ENCODE results near the gene CRELD2. TPM values are rescaled to one million over a fixed set of nuclear protein-coding genes. Genes with fewer than 3 reads are reported as not detected.

The CRELD2 gene
- total RNA-seq, 1 donor from 2014 or later = 17.5 TPM

DNA sequence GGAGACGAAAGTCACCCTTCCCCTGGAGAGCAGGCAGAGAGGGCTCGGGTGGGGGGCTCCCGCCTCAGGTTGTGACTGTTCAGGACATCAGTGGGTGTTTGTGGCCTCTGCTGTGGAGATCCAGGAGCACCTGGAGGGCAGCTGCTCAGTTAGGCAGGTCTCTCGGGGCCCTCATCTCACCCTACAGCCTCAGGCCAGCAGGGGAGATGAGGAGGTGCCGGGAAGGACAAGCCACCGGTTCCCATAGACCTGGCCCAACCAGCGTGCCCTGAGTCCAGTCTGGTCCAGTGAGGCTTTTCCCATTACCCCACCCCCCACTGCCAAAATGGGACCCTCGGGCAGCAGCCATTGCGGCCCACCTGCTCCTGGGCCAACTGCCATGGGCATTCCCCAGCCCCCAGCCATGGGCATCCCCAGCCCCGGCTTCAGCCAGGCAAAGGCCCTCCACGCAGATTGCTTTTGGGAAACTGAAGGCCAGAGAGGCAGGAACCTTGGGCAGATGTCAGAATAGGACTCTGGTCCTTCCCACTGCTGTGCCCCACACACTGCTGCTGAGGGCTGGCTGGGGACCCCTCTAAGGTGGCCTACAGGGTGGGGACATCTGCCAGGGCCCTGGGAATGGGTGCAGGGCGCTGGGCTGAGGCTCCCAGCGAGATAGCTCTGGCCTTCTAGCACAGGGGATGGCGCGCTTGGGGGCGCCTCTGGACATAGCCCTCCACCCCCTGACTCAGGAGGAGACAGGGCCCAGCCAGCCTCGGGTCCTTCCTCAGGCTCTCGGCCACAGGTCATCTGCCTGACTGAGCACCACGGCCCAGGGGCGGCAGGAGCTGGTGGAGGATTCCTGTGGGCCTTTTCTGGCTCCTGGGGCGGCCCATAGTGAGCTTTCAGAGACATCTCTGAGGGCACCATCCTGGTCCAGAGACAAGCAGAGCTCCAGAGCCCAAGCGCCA, 46.9 kb downstream of the CRELD2 start:
- FAIRE-seq (no peak), DNase-seq (ENCODE audit: low spot score in 2 of 2) (no peak)

DNA sequence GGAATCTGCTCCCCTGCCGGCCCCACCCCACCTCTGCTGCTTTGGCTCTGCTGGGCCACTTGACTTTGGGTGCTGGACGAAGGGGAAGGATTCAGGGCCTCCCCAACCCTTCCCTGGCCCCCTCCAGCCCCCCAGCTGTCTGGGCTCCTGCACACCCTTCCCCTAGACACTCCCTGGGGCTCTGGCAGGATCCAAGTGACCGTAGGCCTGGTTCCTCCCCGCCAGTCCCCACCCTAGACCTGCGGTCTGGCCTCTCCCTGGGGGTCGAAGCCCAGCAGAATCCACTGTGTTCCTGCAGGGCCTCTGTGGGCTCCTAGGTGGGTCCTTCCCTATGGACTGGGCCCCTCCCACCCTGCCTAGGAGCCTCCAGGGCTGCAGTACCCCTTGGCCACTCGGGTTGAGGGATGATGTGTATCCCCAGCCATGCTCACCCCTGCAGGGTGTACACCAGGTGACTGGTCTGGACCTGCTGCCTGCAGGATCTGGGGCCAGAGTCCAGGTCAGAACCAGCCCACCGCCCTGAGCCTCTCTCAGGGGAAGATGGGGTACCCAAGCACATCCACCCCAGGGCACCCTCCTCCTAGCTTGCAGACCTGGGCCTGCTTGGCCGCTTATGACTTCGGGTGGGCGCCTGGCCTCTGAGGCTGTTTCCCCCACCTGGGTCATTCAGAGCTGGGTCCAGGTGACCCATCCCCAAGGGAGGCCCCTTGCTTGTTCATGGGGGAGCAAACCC, 47.8 kb downstream of the CRELD2 start:
- no peak for DNase-seq (ENCODE audit: low spot score in 2 of 2)
- no peak for FAIRE-seq

DNA sequence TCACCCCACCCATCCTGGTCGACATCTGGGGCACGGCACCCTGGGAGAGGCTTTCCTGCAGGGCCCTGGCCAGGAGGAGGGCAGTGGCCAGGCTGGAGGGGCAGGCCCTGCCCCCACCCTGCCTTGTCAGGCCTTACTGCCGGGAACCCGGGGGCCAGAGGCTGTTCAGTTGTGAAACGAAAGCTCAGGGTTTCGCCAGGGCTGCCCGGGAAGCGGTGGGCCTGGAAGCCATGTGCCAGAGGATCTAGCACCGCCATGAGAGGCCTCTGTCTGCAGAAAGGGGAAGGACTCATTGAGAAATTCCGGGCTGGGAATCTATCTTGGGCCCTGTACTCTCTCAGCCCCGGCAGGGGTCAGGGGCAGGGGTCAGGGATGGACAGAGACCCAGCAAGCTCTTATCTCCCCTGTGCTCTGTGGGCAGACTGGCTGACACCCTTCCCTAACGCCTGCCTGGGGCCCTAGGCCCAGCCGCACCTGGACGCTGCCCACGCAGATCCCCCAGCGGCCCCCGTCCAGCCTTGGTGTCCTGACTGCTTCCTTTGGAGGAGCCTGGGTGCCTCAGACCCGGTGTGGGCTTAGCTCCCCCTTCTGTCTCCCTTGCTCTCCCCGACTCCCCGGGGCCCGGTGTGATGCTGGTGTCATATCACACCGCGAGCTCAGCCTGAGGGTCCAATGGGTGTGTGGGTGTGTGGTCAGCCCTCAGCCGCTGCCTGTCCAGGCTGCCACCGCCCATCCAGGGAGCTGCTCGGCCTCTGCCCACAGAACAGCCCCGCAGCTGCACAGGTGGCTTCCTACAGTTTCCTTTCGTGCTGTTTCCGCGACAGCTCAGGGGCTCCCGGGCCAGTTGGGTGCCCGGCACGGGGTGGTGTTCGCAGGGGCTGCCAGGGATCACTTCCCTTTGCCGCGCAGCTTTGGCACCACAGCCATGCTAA, 48.6 kb downstream of the CRELD2 start:
- no peak for FAIRE-seq
- DNase-seq (ENCODE audit: low spot score in 2 of 2) = no peak

DNA sequence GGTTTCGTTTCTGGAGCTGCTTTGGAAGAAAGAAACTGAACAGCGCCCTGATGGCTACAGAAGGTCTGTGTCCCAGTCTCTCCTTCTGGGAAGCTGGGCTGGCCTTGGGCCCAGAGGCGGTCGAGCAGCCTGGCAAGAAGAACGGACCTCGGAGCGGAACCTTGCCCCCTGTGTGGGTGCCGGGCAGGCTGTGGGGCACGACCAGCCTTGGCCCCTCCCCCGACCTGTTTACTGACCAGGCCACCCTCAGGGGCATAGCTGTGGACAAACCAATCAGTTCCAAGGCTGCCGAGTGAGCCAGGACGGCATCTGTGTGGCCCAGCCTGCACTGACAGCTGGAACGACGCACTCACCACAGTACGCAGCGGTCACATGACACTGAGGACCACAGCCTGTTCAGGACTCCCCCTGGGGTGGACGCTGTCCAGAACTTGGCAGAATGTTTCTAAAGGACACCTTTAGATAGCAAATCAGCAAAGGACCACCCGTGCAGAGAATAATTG, 49.3 kb downstream of the CRELD2 start:
- FAIRE-seq (no peak), DNase-seq (ENCODE audit: low spot score in 2 of 2) (no peak)

- DNase-seq (ENCODE audit: low spot score in 2 of 2) (no peak), FAIRE-seq (no peak)
Measured at GRCh38 chr22:49968313-49968830, 49.9 kb downstream of the CRELD2 start.

GRCh38 chr22:49968831-49969661, 50.6 kb downstream of the CRELD2 start:
- DNase-seq (ENCODE audit: low spot score in 2 of 2) = no peak
- no peak for FAIRE-seq

DNA sequence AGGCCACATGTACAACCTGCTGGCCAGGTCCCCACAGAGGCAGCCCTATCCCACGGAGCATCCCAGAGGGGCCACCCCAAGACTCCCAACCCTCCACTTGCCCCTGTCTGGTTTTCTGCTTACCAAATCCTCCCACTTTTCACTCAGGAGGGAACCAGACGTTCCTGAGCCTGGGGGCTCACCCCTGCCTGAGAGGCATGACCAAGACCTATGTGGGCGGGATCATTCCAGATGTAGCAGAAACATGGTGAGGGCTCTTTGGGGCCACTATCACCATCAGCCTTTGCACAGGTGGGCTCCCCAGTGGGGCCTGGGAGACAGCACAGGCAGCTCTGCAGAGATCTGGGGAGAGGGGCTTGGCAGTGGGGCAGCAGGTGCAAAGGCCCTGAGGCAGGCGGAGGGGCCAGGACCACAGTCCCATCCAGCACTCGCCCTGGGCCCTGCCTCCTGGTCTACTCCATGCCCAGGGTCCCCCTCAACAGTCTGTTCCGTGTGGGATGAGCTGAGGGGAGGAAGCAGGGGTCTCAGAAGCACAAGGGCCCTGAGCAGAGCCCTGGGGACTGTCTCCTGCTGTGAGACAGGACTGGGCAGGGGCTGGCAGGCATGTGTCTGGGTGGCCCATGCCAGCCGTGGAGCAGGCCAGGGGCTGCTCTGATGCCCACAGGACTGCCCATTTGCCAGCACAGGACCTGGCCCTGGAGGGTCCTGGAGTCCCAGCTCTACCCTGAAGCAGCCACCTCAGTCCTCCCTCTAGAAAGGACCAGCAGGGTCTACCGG, 51.5 kb downstream of the CRELD2 start:
- DNase-seq (ENCODE audit: low spot score in 2 of 2) = no peak
- FAIRE-seq = no peak

GRCh38 chr22:49970528-49971231, 52.2 kb downstream of the CRELD2 start:
- FAIRE-seq (no peak), DNase-seq (ENCODE audit: low spot score in 2 of 2) (peak; percentile 86 to 94)

DNA sequence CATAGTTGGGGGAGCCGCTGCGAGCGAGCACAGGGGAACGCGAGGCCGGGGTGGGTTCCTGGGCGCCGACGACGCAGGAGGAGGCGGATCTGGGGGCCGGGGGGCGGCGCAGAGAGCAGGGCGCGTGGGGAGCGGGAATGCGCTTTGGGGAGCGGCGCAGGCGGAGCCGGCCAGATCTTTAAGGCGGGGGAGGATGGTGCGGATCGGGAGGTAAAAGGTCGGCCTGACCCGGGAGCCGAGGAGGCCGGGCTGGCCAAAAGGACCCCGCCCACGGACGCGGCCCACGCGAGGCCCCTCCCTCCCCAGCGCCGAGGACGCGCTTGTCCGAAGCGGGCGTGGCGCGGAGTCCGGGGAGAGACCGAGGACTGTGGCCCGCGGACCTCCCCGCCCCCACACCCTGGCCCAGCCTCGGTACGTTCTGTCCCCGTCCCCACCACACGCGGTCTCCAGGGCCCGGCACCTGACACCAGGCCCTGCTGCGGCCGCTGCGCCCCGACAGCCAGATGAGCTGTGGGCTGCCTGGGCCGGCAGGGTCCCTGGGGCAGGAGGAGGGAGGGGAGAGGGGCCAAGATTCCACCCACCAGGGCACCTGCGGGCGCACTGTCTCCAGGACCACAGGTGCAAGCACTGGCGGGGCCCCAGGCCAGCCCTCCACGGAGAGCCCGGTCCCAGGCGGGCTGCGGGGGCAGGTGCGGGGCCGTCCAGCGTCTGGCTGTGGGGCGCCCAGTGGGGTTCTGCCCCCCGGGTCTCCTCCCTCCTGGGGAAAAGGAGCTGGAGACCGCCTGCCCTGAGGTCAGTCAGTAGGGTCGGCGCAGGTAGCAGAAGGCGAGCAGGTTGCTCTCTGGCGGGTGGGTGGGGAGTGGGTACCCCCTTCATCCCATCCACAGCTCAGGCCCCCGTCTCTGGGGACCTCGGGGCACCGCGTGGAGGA, 53.1 kb downstream of the CRELD2 start:
- DNase-seq (ENCODE audit: low spot score in 2 of 2) (peak; percentile 69 to 77), FAIRE-seq (no peak)

DNA sequence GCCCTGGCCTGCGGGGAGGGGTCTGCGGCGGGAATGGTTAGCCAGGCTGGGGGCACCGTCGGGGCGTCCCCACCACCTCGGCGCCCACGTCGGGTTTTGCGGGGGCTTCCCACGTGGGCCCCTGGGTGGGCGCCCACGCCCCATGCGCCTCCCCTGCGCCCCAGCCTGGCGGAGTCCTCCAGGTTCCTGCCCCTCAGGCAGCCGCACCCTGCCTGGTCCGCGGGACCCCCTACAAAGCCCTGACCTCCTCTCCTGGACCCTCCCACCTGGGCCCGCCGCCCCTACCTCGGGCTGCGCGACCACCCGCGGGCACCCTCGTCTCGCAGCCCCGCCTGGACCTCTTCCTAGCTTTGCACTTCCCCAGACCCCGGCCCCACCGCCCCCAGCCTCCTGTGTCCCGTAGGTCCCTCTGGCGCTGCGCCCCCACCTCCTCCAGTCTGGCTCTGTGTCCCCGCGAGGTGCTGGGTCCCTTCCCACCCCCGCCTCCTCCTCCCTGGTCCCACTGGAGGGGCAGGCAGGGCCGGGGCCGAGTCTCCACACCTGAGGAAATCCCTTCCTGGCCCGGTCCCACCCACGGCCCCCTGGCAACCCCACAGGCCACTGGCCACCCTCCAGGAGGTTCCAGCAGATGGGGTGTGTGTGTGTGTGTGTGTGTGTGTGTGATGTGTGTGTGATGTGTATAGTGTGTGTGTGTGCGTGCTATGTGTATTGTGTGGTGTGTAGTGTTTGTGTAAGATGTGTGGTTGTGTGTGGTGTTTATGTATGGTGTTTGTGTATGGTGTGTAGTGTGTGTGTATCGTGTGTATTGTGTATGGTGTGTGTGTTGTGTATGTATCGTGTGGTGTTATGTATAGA, 54.0 kb downstream of the CRELD2 start:
- DNase-seq (ENCODE audit: low spot score in 2 of 2) = no peak
- FAIRE-seq = no peak

DNA sequence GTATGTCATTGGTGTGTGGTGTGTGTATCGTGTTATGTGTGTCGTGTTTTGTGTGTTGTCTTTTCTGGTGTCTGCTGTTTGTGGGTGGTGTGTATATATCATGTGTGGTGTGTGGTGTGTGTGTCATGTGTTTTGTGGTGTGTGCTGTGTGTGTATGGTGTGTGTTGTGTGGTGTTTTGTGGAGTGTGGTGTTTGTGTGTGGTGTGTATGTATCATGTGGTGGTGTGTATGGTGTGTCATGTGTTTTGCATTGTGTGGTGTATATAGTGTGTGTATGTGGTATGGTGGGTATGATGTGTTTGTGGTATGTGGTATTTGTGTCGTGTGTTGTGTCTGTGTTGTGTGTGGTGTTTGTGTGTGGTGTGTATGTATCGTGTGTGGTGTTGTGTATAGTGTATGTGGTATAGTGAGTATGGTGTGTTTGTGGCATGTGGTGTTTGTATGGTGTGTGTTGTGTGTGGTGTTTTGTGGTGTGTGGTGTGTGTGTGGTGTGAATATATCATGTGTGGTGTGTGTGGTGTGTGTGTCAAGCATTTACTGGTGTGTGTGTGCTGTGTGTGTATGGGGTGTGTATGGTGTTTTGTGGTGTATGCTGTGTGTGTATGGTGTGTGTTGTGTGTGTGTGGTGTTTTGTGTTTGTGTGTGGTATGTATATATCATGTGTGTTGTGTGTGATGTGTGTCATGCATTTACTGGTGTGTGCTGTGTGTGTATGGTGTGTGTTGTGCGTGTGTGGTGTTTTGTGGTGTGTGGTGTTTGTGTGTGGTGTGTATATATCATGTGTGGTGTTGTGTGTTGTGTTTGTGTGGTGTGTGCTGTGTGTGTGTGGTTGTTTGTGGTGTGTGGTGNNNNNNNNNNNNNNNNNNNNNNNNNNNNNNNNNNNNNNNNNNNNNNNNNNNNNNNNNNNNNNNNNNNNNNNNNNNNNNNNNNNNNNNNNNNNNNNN, 54.9 kb downstream of the CRELD2 start:
- no peak for DNase-seq (ENCODE audit: low spot score in 2 of 2)
- FAIRE-seq = no peak

GRCh38 chr22:49975543-49976389, 57.3 kb downstream of the CRELD2 start:
- DNase-seq (ENCODE audit: low spot score in 2 of 2) = no peak
- FAIRE-seq = no peak

DNA sequence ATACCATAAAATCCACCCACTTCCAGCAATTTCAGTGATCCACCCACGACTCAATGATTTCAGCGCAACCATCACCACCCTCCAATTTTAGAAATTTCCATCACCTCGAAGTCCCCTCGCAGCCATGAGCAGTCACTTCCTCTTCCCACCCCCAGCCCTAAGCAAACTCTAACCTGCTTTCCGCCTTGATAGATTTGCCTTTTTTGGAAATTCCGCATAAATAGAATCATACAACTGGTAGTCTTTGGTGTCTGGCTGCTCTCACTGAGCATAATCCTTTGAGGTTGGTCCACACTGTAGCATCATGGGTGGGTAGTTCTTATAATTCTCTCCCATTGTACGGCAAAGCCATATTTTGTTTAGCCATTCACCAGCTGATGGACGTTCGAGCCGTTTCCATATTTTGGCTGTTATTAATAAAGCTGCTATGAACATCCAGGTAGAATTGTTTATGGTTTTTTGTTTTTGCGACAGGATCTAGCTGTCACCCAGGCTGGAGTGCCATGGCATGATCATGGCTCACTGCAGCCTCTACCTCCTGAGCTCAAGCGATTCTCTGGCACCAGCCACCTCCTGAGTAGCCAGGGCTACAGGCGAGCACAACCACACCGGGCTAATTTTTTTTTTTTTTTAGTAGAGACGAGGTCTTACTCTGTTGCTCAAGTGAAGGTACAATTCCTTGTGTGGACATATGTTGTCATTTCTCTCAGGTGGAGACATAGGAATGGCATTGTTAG, 58.2 kb downstream of the CRELD2 start:
- FAIRE-seq (no peak), DNase-seq (ENCODE audit: low spot score in 2 of 2) (no peak)

Measured in frontal cortex (tissue), 4 donors.